Ovary (tissue), 10 donors: Measurements from ENCODE around the gene UNKL. TPM values are rescaled to one million over a fixed set of nuclear protein-coding genes. Genes with fewer than 3 reads are reported as not detected.

Experiments
- DNase-seq, 5 donors: peaks; one replicate each; pipeline ENCODE4 v3.0.0-alpha.2; 2019 to 2020
- H3K27ac ChIP-seq, 2 donors: fragments of 200-600 bp; one replicate each; pipeline versions ENCODE4 v1.5.1 to v1.8.0; 2019 to 2022
- H3K27me3 ChIP-seq: fragments of 200-600 bp; one replicate; pipeline ENCODE4 v1.8.0; 2022
- H3K36me3 ChIP-seq: fragments of 200-600 bp; sonication (generic); one replicate; pipeline ENCODE4 v1.5.1; 2019
- H3K4me1 ChIP-seq: one replicate; pipeline ENCODE4 v1.8.1; 2013; ENCODE audit warnings: mild to moderate bottlenecking, moderate library complexity; ENCODE audit not compliant: insufficient read depth
- H3K4me3 ChIP-seq: fragments of 200-600 bp; sonication (generic); one replicate; pipeline ENCODE4 v1.5.1; 2017
- H3K9me3 ChIP-seq, 2 donors: fragments of 200-600 bp in 1 of 2; sonication (generic) in 1 of 2; one replicate each; pipeline versions ENCODE4 v1.5.1 to v1.8.1; 2013 to 2019; ENCODE audit warnings: mild to moderate bottlenecking in 1 of 2, moderate library complexity in 1 of 2
- EP300 ChIP-seq: sonication (generic); formaldehyde crosslinking; IDR thresholded peaks from one replicate; pipeline ENCODE4 v1.6.1; 2017; ENCODE audit warnings: antibody characterized with exemption
- POLR2A ChIP-seq: fragments of 450-650 bp; IDR thresholded peaks from one replicate; pipeline ENCODE4 v1.6.1; 2017; ENCODE audit warnings: antibody characterized with exemption, mild to moderate bottlenecking, moderate library complexity
- WGBS, 3 donors: extraction: QIAGEN DNeasy Blood & Tissue Kit in 1 of 3; methylation state at CpG; one replicate each; pipeline versions ENCODE4 v1.1.5 to v1.1.7; 2013 to 2017; 5-methylcytosine and 5-hydroxymethylcytosine counted together
- intact Hi-C, 4 donors: fragments of 100-400 bp; cut with DNase I; formaldehyde crosslinking; loops; one replicate each; pipeline versions ENCODE4 v1.11.0 to v1.15.1; 2022 to 2023
- long read RNA-seq, 3 donors: library from polyadenylated mRNA in 2 of 3; unstranded in 2 of 3; transcript quantifications; one replicate each; pipeline ENCODE4 v2.0.0 and lab custom pipeline, GENCODE V29; 2021 to 2026
- polyA plus RNA-seq, 2 donors: library from polyadenylated mRNA; stranded (reverse); fragments of 200-250 nt in 1 of 2; fragments of 350-450 nt in 1 of 2; fragmentation: Illumina TruSeq in 1 of 2; extraction: RNeasy Lipid Tissue Mini Kit (QIAGEN cat#74804) in 1 of 2; gene quantifications; one replicate each; pipeline ENCODE4 v1.2.3, GENCODE V29; 2013 to 2014
- total RNA-seq, 7 donors: library from RNA; depleted of rRNA in 2 of 7; stranded (reverse); fragments of >200 nt in 2 of 7; fragmentation: NEBNext Ultra II Directional in 3 of 7; extraction: Animal tissue kit (Norgen Biotek cat#: 25700) in 3 of 7; gene quantifications; one replicate each; pipeline versions ENCODE4 v1.1.0 to v1.2.4, GENCODE V29; 2016 to 2023
- TF ChIP-seq, protein P1 (sequence below), 3 donors: fragments of 450-650 bp in 2 of 3; fragments of 200-600 bp in 1 of 3; IDR thresholded peaks; one replicate each; pipeline versions ENCODE4 v1.5.1 to v1.8.0; 2016 to 2022; ENCODE audit warnings: antibody characterized with exemption in 3 of 3, mild to moderate bottlenecking in 1 of 3
- donor health status: DM: no; HTN: no; CAD: no; lungs with moderate emphysema.
- donor health status: DM: no; HTN: no; CAD: no.
- donor health status: Bipolar disorder and iron deficiency.
- donor health status: DM: yes; HTN: yes; CAD: no.
- donor health status: DM: no; HTN: no; CAD: no.
- donor health status: DM: yes; HTN: yes; CAD: no.

UNKL gene, protein sequence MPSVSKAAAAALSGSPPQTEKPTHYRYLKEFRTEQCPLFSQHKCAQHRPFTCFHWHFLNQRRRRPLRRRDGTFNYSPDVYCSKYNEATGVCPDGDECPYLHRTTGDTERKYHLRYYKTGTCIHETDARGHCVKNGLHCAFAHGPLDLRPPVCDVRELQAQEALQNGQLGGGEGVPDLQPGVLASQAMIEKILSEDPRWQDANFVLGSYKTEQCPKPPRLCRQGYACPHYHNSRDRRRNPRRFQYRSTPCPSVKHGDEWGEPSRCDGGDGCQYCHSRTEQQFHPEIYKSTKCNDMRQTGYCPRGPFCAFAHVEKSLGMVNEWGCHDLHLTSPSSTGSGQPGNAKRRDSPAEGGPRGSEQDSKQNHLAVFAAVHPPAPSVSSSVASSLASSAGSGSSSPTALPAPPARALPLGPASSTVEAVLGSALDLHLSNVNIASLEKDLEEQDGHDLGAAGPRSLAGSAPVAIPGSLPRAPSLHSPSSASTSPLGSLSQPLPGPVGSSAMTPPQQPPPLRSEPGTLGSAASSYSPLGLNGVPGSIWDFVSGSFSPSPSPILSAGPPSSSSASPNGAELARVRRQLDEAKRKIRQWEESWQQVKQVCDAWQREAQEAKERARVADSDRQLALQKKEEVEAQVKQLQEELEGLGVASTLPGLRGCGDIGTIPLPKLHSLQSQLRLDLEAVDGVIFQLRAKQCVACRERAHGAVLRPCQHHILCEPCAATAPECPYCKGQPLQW
- 10 to 100 TPM; 13.3 to 39.8 (median 32.5) TPM for total RNA-seq
- 10 to 100 TPM in 1 of 2 donors, 1 to 10 TPM in 1; 7.0 to 44.8 TPM for polyA plus RNA-seq
- long read RNA-seq, donor 1, transcript UNKL-212 (3 exons, 924 nt) = major isoform, 5 of 30 reads
- long read RNA-seq, donor 1, partial matches to known transcripts = 8 of 30 reads
- long read RNA-seq, donor 1, other reads (novel, unspliced or antisense) = 15 of 30 reads
- long read RNA-seq, donor 2, partial matches to known transcripts = 0 of 1 reads
- long read RNA-seq, donor 2, other reads (novel, unspliced or antisense) = 0 of 1 reads
- long read RNA-seq, donor 3, partial matches to known transcripts = 7 of 28 reads
- long read RNA-seq, donor 3, other reads (novel, unspliced or antisense) = 19 of 28 reads

DNA sequence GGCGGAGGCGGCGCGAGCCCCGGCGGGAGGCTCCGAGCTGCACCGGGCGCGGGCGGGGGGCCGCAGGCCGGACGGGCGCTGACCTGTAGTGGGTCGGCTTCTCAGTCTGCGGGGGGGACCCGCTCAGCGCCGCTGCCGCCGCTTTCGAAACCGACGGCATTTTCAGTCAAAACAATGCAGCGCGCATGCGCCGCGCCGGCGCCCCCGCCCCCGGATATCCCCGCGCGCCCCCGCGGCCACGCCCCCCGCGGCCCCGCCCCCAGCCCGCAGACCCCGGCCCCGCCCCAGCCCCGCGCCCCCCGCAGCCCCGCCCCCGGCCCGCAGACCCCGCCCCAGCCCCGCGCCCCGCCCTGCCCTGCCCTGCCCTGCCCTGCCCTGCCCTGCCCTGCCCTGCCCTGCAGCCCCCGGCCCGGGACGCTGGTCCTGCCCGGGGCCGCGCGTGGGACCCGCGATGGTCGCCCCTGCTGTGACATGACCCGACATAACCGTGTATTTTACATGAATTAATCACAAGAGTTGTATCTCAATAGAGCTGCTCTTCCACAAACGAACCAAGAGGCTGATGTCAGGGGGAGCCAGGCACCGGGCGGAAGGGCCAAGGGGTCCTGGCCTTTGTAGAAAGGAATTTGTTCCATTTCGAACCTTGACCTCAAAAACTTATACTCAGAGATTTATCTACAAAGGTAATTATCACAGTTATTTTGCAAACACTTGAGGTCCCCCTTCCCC, at the start of gene UNKL:
TSS of gene UNKL (minus strand) at position 173 of the 729 bp plus-strand sequence. CDS start at position 160, 13 bp downstream.
- peaks cover 1% of the 10 kb centered on the region for H3K4me1 ChIP-seq
- TF ChIP-seq, protein P1, sequence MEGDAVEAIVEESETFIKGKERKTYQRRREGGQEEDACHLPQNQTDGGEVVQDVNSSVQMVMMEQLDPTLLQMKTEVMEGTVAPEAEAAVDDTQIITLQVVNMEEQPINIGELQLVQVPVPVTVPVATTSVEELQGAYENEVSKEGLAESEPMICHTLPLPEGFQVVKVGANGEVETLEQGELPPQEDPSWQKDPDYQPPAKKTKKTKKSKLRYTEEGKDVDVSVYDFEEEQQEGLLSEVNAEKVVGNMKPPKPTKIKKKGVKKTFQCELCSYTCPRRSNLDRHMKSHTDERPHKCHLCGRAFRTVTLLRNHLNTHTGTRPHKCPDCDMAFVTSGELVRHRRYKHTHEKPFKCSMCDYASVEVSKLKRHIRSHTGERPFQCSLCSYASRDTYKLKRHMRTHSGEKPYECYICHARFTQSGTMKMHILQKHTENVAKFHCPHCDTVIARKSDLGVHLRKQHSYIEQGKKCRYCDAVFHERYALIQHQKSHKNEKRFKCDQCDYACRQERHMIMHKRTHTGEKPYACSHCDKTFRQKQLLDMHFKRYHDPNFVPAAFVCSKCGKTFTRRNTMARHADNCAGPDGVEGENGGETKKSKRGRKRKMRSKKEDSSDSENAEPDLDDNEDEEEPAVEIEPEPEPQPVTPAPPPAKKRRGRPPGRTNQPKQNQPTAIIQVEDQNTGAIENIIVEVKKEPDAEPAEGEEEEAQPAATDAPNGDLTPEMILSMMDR (IDR thresholded peaks at IDR 0.05) = no peak
- no peak for TF ChIP-seq POLR2A
- no peak for TF ChIP-seq EP300
- peak within 1 kb of the TSS; percentile 93 for H3K4me3 ChIP-seq
- intact Hi-C loops = no loop called here
- DNase-seq = peak; percentile 81 to 91 (median 89)
- no peaks in the 10 kb centered on the region for H3K9me3 ChIP-seq
- H3K36me3 ChIP-seq = no peaks in the 10 kb centered on the region
- WGBS, 3 donors = 1 to 4% (median 3%) methylated on average over 16 to 71 of the region's 72 CpGs
- H3K27ac ChIP-seq = peak within 1 kb of the TSS; percentile 83 to 87
- H3K27me3 ChIP-seq = no peaks in the 10 kb centered on the region

DNA sequence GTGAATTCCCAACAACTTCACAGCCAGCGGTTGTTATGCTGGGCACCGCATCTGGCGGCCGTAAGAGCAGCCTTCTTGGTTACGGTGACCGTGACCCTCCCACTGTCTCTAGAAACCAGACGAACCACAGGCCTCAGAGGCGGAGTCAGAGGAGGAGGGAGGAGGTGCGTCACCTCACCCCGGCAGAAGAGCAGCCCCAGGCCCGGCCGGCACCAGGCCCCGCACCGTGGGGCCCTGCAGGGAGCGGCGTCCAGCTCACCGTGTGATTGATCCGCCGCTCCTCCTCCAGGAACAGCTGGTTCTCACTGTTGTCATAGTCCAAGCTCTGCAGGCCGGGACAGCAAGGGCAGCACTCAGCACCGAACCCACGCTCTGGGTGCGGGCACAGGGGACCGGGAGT, 46.6 kb upstream of the UNKL start:
- Histone ChIP-seq H3K27me3 (no peaks in the 10 kb centered on the region), H3K9me3 (no peaks in the 10 kb centered on the region), H3K36me3 (no peaks in the 10 kb centered on the region), H3K4me1 (no peaks in the 10 kb centered on the region), H3K4me3 (no peak overlapping the region), H3K27ac (peak overlapping the region in 1 of 2 donors; percentile 51)
- DNase-seq = peak; percentile 51 to 66 (median 58)
- intact Hi-C loops = no loop called here
- TF ChIP-seq EP300 = no peak
- no peak for TF ChIP-seq POLR2A
- TF ChIP-seq, protein P1 (IDR thresholded peaks at IDR 0.05) = no peak
- 43 to 68% (median 45%) methylated on average over 24 of the region's 24 CpGs for WGBS, 3 donors

DNA sequence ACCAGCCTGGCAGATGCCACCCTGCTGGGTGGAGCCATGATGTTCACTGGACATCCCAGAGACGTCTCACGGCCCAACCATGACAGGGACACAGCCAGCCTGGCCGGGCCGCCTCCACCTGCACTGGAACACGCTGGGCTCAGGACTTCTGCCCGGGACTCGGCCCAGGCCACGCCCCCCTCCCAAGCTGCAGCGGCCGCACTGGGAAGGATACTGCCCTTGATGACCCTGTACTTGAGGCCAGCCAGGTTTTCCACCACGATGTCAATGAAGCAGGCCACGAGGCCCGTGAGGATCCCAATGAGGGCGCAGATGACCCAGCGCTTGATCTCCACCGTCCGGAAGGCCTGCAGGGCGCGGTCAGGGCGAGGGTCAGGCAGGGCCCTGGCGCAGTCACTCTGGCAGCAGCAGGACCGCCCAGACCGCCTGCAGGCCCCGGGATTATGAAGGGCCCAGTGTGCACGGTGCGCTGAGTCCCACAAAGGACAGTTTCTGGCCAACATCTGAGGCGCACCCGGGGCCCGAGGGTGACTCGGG, 46.2 kb upstream of the UNKL start:
- Histone ChIP-seq H3K4me3 (no peak overlapping the region), H3K36me3 (no peaks in the 10 kb centered on the region), H3K4me1 (no peaks in the 10 kb centered on the region), H3K27ac (no peak overlapping the region), H3K27me3 (no peaks in the 10 kb centered on the region), H3K9me3 (no peaks in the 10 kb centered on the region)
- DNase-seq = peak in 4 of 5 donors; percentile 42 to 63 (median 43)
- TF ChIP-seq POLR2A (no peak), EP300 (no peak)
- TF ChIP-seq, protein P1 (IDR thresholded peaks at IDR 0.05) = no peak
- intact Hi-C loops = no loop called here
- WGBS, 3 donors = 54 to 83% (median 61%) methylated on average over 26 to 30 of the region's 30 CpGs
